Measurements from ENCODE around the gene ERAL1.

The ERAL1 gene

DNA sequence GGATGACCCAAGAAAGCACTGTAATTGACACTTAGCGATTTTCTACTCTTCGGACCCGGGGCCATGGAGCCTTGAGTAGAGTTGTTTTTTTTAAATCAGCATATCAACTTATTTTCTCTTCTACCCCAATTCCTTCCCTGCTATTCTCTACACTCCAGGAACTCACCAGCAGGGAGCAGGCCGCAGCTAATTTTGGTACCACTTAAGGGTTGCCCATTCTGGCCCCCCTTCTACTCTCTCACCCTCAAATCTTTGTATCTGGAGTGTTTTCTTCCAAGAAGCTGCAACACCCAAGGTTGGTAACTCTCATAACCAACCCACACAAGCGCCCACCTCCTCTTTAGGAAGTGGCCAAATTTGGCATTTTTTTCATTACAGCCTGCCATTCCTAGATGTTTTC lies 5.5 kb upstream of the ERAL1 start:
- Histone ChIP-seq H3K79me1 (ENCODE audit: low read length) (peaks cover 1% of the 10 kb centered on the region), H2AFZ (ENCODE audit: insufficient read depth, low read length, poor library complexity) (no peak overlapping the region), H3K4me1 (ENCODE audit: control insufficient read depth in 1 of 2, insufficient read depth in 2 of 2, low read length in 2 of 2) (peaks cover 0 to 3% of the 10 kb centered on the region in 2 experiments), H3K4me3 (ENCODE audit: low read depth, low read length) (no peak overlapping the region), H3K27me3 (ENCODE audit: insufficient read depth, low read length) (no peaks in the 10 kb centered on the region), H3K79me2 (ENCODE audit: control insufficient read depth, insufficient read depth, low read length, poor library complexity) (no peaks in the 10 kb centered on the region), H3K14ac (ENCODE audit: low read length) (no peak overlapping the region), H3K4me2 (ENCODE audit: low read length) (no peak overlapping the region), H3K27ac (ENCODE audit: low read depth, low read length) (no peak overlapping the region), H3K9ac (ENCODE audit: low read length) (no peak overlapping the region), H3K23ac (ENCODE audit: low read length) (no peak overlapping the region), H4K12ac (ENCODE audit: low read depth, low read length) (no peak overlapping the region), H3K36me3 (ENCODE audit: control insufficient read depth in 1 of 2, insufficient read depth in 2 of 2, low read length in 2 of 2) (no peaks in the 10 kb centered on the region), H2BK12ac (ENCODE audit: low read length) (no peak overlapping the region), H4K91ac (ENCODE audit: low read depth, low read length) (no peak overlapping the region), H2AK5ac (ENCODE audit: low read length) (no peak overlapping the region), H3K4ac (ENCODE audit: low read depth, low read length) (no peak overlapping the region), H3K9me3 (ENCODE audit: insufficient read depth, low read depth, low read length) (no peaks in the 10 kb centered on the region), H4K8ac (ENCODE audit: low read depth, low read length) (no peak overlapping the region), H3K18ac (ENCODE audit: low read length) (no peak overlapping the region), H2BK120ac (ENCODE audit: insufficient read depth, low read length, poor library complexity) (no peak overlapping the region), H2BK5ac (ENCODE audit: low read depth, low read length, poor library complexity) (no peak overlapping the region)
- no peak for DNase-seq
- whole genome bisulfite sequencing (ENCODE audit: extremely low coverage, insufficient coverage, insufficient read length): no CpG with 5 or more reads among the region's 5 CpGs

DNA sequence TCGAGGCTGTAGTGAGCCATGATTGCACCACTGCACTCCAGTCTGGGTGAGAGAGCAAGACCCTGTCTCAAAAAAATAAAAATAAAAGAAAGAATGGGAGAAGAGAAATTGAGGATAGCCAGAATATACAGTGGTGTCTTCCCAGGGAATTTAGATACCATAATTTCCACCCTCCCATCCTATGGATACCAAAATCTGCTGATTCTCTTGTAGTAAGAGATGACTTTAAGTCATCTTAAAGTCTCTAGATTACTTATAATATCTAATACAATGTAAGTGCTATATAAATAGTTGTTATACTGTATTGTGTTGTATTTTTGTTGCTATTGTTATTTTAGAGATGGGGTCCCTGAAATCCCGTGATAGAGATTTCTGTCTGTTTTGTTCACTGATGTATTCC lies 1.5 kb upstream of the ERAL1 start:
- Histone ChIP-seq H3K4me3 (ENCODE audit: low read depth, low read length) (no peak overlapping the region), H3K36me3 (ENCODE audit: control insufficient read depth in 1 of 2, insufficient read depth in 2 of 2, low read length in 2 of 2) (peaks cover 11 to 16% of the 10 kb centered on the region in 2 experiments), H3K4ac (ENCODE audit: low read depth, low read length) (no peak overlapping the region), H3K79me2 (ENCODE audit: control insufficient read depth, insufficient read depth, low read length, poor library complexity) (peaks cover 3% of the 10 kb centered on the region), H3K23ac (ENCODE audit: low read length) (no peak overlapping the region), H4K12ac (ENCODE audit: low read depth, low read length) (peak overlapping the region; percentile 55), H2BK5ac (ENCODE audit: low read depth, low read length, poor library complexity) (no peak overlapping the region), H3K14ac (ENCODE audit: low read length) (no peak overlapping the region), H3K4me1 (ENCODE audit: control insufficient read depth in 1 of 2, insufficient read depth in 2 of 2, low read length in 2 of 2) (peaks cover 0 to 6% of the 10 kb centered on the region in 2 experiments), H4K8ac (ENCODE audit: low read depth, low read length) (peak overlapping the region; percentile 62), H2AK5ac (ENCODE audit: low read length) (no peak overlapping the region), H3K18ac (ENCODE audit: low read length) (no peak overlapping the region), H4K91ac (ENCODE audit: low read depth, low read length) (no peak overlapping the region), H3K79me1 (ENCODE audit: low read length) (peaks cover 6% of the 10 kb centered on the region), H2AFZ (ENCODE audit: insufficient read depth, low read length, poor library complexity) (no peak overlapping the region), H2BK12ac (ENCODE audit: low read length) (no peak overlapping the region), H3K4me2 (ENCODE audit: low read length) (no peak overlapping the region), H3K27me3 (ENCODE audit: insufficient read depth, low read length) (no peaks in the 10 kb centered on the region), H3K9ac (ENCODE audit: low read length) (no peak overlapping the region), H3K27ac (ENCODE audit: low read depth, low read length) (no peak overlapping the region), H3K9me3 (ENCODE audit: insufficient read depth, low read depth, low read length) (peaks cover under 1% of the 10 kb centered on the region), H2BK120ac (ENCODE audit: insufficient read depth, low read length, poor library complexity) (no peak overlapping the region)
- no peak for DNase-seq
- WGBS (ENCODE audit: extremely low coverage, insufficient coverage, insufficient read length): no CpG with 5 or more reads among the region's 2 CpGs

DNA sequence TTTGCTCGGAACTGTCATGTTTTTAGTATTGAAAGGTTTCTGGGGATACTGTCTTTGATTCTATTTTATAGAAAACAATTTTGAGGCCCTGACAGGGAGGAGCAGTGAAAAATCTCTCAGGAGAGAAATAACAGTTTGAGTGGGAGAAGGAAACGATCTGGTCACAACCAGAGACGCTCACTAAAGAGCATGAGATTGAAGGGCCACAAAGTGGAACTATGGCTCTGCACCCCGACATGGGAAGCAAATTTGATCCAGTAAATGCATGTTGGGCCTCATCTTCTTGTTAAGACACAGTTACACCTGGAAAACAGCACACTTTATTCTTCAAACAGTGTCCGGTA lies 492 bp downstream of the ERAL1 start:
- peaks cover 6% of the 10 kb centered on the region for H3K79me1 ChIP-seq (ENCODE audit: low read length)
- no peak overlapping the region for H3K4ac ChIP-seq (ENCODE audit: low read depth, low read length)
- peak overlapping the region; percentile 64 for H3K18ac ChIP-seq (ENCODE audit: low read length)
- no peak for DNase-seq
- H3K27me3 ChIP-seq (ENCODE audit: insufficient read depth, low read length): no peaks in the 10 kb centered on the region
- H3K4me1 ChIP-seq (ENCODE audit: control insufficient read depth in 1 of 2, insufficient read depth in 2 of 2, low read length in 2 of 2): peaks cover 0 to 6% of the 10 kb centered on the region in 2 experiments
- H3K14ac ChIP-seq (ENCODE audit: low read length): peak overlapping the region; percentile 50
- peak overlapping the region; percentile 86 for H2AFZ ChIP-seq (ENCODE audit: insufficient read depth, low read length, poor library complexity)
- H3K36me3 ChIP-seq (ENCODE audit: control insufficient read depth in 1 of 2, insufficient read depth in 2 of 2, low read length in 2 of 2): peaks cover 21 to 31% of the 10 kb centered on the region in 2 experiments
- no peak overlapping the region for H2BK120ac ChIP-seq (ENCODE audit: insufficient read depth, low read length, poor library complexity)
- H4K91ac ChIP-seq (ENCODE audit: low read depth, low read length): peak overlapping the region; percentile 59
- H3K9me3 ChIP-seq (ENCODE audit: insufficient read depth, low read depth, low read length): peaks cover 2% of the 10 kb centered on the region
- no peak overlapping the region for H2BK12ac ChIP-seq (ENCODE audit: low read length)
- peaks cover 3% of the 10 kb centered on the region for H3K79me2 ChIP-seq (ENCODE audit: control insufficient read depth, insufficient read depth, low read length, poor library complexity)
- H3K9ac ChIP-seq (ENCODE audit: low read length): peak overlapping the region; percentile 95
- peak overlapping the region; percentile 93 for H3K4me3 ChIP-seq (ENCODE audit: low read depth, low read length)
- H4K12ac ChIP-seq (ENCODE audit: low read depth, low read length): peak overlapping the region; percentile 76
- H3K4me2 ChIP-seq (ENCODE audit: low read length): peak overlapping the region; percentile 83
- WGBS (ENCODE audit: extremely low coverage, insufficient coverage, insufficient read length): no CpG with 5 or more reads among the region's 5 CpGs
- H4K8ac ChIP-seq (ENCODE audit: low read depth, low read length): peak overlapping the region; percentile 91
- peak overlapping the region; percentile 15 for H3K27ac ChIP-seq (ENCODE audit: low read depth, low read length)
- no peak overlapping the region for H2BK5ac ChIP-seq (ENCODE audit: low read depth, low read length, poor library complexity)
- no peak overlapping the region for H2AK5ac ChIP-seq (ENCODE audit: low read length)
- H3K23ac ChIP-seq (ENCODE audit: low read length): no peak overlapping the region

DNA sequence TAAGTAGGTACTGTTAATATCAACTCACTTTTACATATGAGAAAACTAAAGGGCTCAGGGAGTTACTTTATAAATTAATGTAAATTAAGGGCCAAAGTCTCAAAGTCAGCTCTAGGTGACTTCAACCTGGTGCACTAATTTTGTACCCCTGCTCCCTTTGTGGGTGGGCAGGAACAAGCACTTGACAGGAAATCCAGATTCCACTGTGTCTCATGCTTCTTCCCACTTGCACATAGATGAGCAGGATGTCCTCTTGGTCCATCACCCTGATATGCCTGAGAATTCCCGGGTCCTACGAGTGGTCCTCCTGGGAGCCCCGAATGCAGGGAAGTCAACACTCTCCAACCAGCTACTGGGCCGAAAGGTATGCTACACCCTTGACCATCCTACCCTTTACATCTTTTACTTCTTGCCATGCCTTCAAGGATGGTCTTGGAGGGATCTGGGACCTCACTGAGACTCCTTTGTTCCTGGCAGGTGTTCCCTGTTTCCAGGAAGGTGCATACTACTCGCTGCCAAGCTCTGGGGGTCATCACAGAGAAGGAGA lies 1.3 kb downstream of the ERAL1 start:
- H3K27ac ChIP-seq (ENCODE audit: low read depth, low read length): no peak overlapping the region
- no peaks in the 10 kb centered on the region for H3K27me3 ChIP-seq (ENCODE audit: insufficient read depth, low read length)
- DNase-seq: no peak
- H2BK120ac ChIP-seq (ENCODE audit: insufficient read depth, low read length, poor library complexity): no peak overlapping the region
- H3K9me3 ChIP-seq (ENCODE audit: insufficient read depth, low read depth, low read length): peaks cover 2% of the 10 kb centered on the region
- H4K8ac ChIP-seq (ENCODE audit: low read depth, low read length): no peak overlapping the region
- H3K4me2 ChIP-seq (ENCODE audit: low read length): no peak overlapping the region
- H3K18ac ChIP-seq (ENCODE audit: low read length): peak overlapping the region; percentile 29
- H3K36me3 ChIP-seq (ENCODE audit: control insufficient read depth in 1 of 2, insufficient read depth in 2 of 2, low read length in 2 of 2): peaks cover 25 to 36% of the 10 kb centered on the region in 2 experiments
- WGBS (ENCODE audit: extremely low coverage, insufficient coverage, insufficient read length): no CpG with 5 or more reads among the region's 5 CpGs
- no peak overlapping the region for H3K4me3 ChIP-seq (ENCODE audit: low read depth, low read length)
- no peak overlapping the region for H2AK5ac ChIP-seq (ENCODE audit: low read length)
- peaks cover 6% of the 10 kb centered on the region for H3K79me1 ChIP-seq (ENCODE audit: low read length)
- H3K79me2 ChIP-seq (ENCODE audit: control insufficient read depth, insufficient read depth, low read length, poor library complexity): peaks cover 3% of the 10 kb centered on the region
- no peak overlapping the region for H3K23ac ChIP-seq (ENCODE audit: low read length)
- no peak overlapping the region for H2AFZ ChIP-seq (ENCODE audit: insufficient read depth, low read length, poor library complexity)
- no peak overlapping the region for H2BK5ac ChIP-seq (ENCODE audit: low read depth, low read length, poor library complexity)
- no peak overlapping the region for H3K9ac ChIP-seq (ENCODE audit: low read length)
- no peak overlapping the region for H3K4ac ChIP-seq (ENCODE audit: low read depth, low read length)
- no peak overlapping the region for H4K91ac ChIP-seq (ENCODE audit: low read depth, low read length)
- H4K12ac ChIP-seq (ENCODE audit: low read depth, low read length): no peak overlapping the region
- H3K14ac ChIP-seq (ENCODE audit: low read length): no peak overlapping the region
- H3K4me1 ChIP-seq (ENCODE audit: control insufficient read depth in 1 of 2, insufficient read depth in 2 of 2, low read length in 2 of 2): peaks cover 0 to 6% of the 10 kb centered on the region in 2 experiments
- H2BK12ac ChIP-seq (ENCODE audit: low read length): no peak overlapping the region

Data from trophoblast cell (in vitro differentiated cells and primary cell).